ENCODE measurements around the gene NOX1. TPM values are rescaled to one million over a fixed set of nuclear protein-coding genes. Genes with fewer than 3 reads are reported as not detected.

NOX1 gene
- total and polyA plus RNA-seq, 3 experiments from 2014 or later: not detected

Other genes with a start within 250 kb of the NOX1 start
- under 1 TPM; 0.07 to 0.33 TPM for gene TSPAN6, start 237.6 kb downstream of the NOX1 start, total RNA-seq
- gene TSPAN6, start 237.6 kb downstream of the NOX1 start, polyA plus RNA-seq: 1.9 TPM
- gene SRPX2, start 230.2 kb downstream of the NOX1 start, total RNA-seq: not detected
- gene SRPX2, start 230.2 kb downstream of the NOX1 start, polyA plus RNA-seq: not detected
- not detected for gene SYTL4, start 142.2 kb downstream of the NOX1 start, total RNA-seq
- not detected for gene SYTL4, start 142.2 kb downstream of the NOX1 start, polyA plus RNA-seq
- 10 to 100 TPM; 55.6 to 59.5 TPM for gene CSTF2, start 54.0 kb downstream of the NOX1 start, total RNA-seq
- 13.5 TPM for gene CSTF2, start 54.0 kb downstream of the NOX1 start, polyA plus RNA-seq
- gene XKRX, start 54.6 kb upstream of the NOX1 start, total RNA-seq: not detected
- gene XKRX, start 54.6 kb upstream of the NOX1 start, polyA plus RNA-seq: not detected
- not detected for gene ARL13A, start 95.3 kb upstream of the NOX1 start, total RNA-seq
- gene ARL13A, start 95.3 kb upstream of the NOX1 start, polyA plus RNA-seq: not detected
- gene TRMT2B, start 177.8 kb upstream of the NOX1 start, total RNA-seq: 10 to 100 TPM; 18.0 to 19.0 TPM
- 45.5 TPM for gene TRMT2B, start 177.8 kb upstream of the NOX1 start, polyA plus RNA-seq
- gene TMEM35A, start 204.5 kb upstream of the NOX1 start, total RNA-seq: not detected
- gene TMEM35A, start 204.5 kb upstream of the NOX1 start, polyA plus RNA-seq: not detected
- 10 to 100 TPM; 12.8 to 15.5 TPM for gene CENPI, start 223.8 kb upstream of the NOX1 start, total RNA-seq
- 0.15 TPM for gene CENPI, start 223.8 kb upstream of the NOX1 start, polyA plus RNA-seq

All from CD8-positive, alpha-beta memory T cell (primary cell).